Urothelium cell line (cell line): Measurements from ENCODE around the gene FAM180B.
A peak's percentile ranks its signal among the peaks of the same experiment; 100 is the strongest.

Experiments
- DNase-seq: peaks from one replicate; pipeline ENCODE4 v3.0.0; 2011; ENCODE audit warnings: low spot score, mixed read lengths
- FAIRE-seq: peaks from 2 replicates; lab custom pipeline; 2011; peaks lifted over from hg19 to GRCh38; lab: Jason Lieb, UNC

FAM180B gene

DNA sequence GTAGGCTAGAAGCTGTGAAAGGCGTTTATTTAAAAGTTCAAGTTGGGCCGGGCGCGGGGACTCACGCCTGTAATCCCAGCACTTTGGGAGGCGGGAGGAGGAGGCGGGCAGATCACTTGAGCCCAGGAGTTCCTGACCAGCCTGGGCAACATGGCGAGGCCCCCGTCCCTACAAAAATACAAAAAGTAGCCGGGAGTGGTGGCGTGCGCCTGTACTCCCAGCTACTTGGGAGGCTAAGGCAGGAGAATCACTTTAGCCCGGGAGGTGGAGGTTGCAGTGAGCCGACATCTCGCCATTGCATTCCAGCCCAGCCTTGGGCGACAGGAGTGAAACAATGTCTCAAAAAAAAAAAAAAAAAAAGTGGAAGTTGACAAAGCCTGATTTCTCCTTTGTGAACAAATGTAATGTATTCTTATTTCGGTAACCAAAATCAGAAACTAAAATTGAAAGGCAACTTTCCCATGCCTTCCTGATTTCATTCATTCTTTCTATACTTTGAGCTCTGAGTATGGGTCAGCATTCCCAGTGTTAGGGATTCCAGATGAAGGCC, 20.3 kb upstream of the FAM180B start:
- no peak for FAIRE-seq
- no peak for DNase-seq

DNA sequence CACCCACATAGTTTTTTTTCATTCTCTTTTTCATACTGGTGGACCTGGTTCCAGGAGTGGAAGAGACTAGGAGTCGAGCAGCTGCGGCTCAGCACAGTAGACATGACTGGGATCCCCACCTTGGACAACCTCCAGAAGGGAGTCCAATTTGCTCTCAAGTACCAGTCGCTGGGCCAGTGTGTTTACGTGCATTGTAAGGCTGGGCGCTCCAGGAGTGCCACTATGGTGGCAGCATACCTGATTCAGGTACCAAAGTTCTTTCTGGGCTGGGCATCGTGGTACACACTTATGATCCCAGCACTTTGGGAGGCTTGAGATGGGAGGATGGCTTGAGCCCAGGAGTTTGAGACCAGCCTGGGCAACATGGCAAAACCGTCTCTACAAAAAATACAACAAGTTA, 16.8 kb upstream of the FAM180B start:
- FAIRE-seq = no peak
- no peak for DNase-seq

DNA sequence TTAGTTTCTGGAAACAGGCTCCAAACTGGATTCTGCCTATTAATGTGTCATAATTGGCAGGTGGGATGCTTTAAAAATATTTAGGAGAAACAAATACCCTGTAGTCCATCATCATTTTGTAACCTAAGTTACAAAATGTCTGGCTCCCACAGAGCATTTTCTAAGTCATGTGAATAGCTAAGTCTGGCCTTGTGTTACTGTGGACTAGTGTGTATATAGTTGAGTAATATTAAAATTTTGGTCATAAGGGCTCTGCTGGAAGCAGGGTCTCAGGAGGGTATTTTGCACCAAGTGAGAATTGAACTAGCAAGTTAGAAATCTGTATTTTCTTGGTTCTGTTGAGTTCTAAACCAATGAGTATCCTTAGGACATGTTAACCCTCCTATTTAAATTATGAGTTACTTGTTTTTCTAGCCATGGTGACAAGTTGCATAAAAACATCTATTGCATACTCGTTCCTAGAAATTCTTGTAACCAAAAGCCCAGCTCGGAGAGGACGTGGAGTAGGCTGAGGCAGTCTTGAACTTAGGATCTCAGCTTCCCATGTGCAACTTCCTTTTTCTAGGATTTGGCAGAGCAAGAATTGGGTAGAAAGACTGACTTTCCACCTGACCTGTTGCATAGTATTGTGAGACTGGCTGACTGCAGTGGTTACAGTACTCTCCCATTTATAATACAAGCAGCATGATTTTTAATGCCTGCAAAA, 15.7 kb upstream of the FAM180B start:
- no peak for DNase-seq
- FAIRE-seq = no peak

DNA sequence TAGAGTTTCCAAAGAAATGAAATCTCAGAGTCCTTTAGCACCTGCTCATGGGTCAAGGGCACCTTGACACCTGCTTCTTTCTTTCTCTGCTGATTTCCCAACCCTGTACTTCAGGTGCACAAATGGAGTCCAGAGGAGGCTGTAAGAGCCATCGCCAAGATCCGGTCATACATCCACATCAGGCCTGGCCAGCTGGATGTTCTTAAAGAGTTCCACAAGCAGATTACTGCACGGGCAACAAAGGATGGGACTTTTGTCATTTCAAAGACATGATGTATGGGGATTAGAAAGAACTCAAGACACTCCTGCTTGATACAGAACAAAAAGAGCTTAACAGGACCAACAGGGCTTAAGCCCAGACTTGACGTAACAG, 15.1 kb upstream of the FAM180B start:
- FAIRE-seq (no peak), DNase-seq (no peak)

DNA sequence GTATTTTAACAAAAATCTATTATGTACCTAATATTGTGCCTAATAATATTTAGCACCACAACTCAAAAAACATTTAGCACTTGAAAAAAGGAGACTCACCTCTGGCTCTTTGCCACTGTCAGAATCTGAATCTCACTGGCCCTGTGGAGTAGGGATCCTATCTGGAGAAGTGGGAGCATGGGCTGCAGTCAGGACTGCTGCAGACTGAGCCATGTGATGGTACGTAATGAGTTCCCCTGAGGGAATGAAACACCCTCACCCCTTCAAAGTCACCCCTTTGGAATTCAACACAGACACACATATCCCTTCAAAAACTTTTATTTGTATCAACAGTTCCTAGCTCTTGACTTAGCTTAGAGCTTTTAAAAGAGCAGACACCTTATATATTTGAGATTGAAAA, 14.6 kb upstream of the FAM180B start:
- DNase-seq (no peak), FAIRE-seq (no peak)

DNA sequence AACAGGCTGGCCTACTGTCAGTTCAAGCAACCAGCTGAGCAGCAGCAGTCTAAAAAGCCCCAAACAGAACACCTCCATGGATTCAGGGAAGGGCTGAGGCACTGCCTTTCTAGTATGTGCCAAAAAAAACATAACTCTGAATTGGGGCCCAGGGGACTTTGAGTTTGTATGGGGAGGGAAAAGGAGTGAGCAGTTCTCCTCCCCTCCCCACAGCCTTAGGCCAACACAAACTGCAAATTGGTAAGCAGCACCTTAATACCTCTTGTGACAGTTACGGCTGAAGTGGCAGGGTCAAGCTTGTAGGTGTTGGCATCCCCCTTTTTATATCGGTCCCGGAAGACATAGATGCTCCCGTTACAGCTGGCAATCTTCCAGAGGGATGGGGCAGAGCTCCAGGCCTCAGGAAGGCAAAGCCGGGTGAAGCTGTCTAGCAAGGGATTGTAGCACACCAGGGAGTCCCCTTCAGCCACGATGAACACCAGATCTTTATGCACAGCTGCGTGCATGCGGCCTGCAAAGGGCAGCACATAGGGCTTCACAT, 13.7 kb upstream of the FAM180B start:
- DNase-seq (no peak), FAIRE-seq (no peak)

DNA sequence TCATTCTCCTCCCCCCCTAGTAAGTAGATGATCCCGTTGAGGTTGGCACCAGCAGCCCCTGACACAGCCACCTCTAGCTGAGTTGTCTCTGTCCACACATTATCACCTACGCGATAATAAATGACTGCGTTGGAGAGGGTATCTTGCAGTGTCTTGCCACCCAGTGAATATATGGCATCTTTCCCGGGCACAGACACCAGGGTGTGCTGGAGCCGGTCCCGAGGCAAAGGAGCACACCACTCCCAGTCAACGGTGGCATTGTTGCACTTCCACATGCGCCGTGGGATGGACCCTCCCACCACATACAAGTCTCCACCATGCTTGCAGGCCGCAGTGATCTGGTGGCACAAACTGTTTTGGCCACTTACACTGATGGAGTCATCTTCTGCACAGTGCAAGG, 13.2 kb upstream of the FAM180B start:
- FAIRE-seq (no peak), DNase-seq (no peak)

DNA sequence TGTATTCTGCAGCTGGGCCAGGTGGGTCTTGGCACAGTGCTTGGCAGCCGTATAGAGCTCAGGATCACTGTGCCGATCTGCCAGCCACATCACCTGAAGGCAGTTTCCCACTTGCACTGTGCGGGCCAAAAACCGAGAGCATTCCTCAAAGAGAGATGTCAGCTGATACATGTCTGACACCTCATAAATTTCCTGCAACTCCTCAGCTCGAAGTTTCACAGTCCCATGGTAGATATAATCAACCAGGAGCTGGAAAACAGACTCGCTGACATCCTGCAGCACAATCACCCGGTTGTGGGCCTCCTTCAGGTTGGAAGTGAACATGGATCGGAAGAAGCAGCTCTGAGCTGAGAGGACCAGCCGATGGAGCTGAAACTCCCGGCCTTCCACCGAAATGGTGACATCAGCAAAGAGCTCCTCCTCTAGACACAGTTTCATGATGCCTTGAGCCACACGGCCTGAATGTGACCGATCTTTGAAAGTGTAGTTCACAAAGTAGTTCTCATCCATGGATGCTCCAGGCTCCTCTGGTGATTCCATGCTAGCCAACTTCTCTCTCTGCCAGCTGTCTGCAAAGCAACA, 8.9 kb upstream of the FAM180B start:
- DNase-seq = no peak
- no peak for FAIRE-seq

DNA sequence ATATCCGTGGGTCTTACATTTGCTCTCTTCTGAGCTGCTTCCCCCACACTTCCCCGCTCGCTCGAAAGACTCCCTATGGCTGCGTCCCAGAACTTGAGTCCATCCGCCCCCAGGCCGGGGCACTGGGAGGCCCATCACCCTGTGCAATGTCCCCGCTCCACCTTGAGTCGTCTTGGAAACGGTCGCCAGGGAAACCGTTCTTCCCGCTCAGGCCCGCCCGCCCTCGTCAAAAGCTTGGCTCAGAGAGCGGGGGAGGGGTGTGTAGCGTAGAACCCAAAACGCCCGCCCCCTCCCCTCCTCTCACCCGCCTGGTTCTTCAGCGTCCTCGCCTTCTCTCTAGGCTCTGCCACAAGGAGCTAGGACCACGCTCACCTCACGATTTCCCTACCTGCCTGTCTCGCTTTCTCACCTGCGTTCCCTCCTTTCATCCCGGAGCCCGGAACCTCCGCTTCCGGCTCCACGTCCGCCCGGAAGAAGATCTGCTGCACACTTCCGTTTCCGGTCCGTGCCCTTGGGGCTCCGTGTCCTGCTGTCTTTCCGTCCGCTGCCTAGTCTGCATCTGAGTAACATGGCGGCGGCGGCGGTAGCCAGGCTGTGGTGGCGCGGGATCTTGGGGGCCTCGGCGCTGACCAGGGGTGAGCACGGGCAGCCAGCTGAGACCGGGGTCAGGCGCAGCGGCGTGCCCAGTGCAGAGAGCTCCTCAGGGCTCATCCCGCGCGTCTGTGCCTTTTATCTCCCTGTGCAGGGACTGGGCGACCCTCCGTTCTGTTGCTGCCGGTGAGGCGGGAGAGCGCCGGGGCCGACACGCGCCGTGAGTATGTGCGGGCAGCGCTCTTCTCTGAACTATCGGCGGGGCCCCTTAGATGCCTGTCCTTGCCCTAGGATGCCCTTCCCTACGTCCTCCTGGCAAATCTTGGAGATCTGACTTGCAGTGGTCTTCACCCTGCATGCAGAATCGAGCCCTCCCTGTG, 7.7 kb upstream of the FAM180B start, which contains the start of the genes KBTBD4 and NDUFS3:
KBTBD4 (minus strand) TSS at position 447 of the 971 bp plus-strand sequence; CDS start at position 428, 19 bp downstream.
NDUFS3 (plus strand) TSS at position 551 of the 971 bp plus-strand sequence; CDS start at position 569, 18 bp downstream.
- peak; percentile 55 for FAIRE-seq

DNA sequence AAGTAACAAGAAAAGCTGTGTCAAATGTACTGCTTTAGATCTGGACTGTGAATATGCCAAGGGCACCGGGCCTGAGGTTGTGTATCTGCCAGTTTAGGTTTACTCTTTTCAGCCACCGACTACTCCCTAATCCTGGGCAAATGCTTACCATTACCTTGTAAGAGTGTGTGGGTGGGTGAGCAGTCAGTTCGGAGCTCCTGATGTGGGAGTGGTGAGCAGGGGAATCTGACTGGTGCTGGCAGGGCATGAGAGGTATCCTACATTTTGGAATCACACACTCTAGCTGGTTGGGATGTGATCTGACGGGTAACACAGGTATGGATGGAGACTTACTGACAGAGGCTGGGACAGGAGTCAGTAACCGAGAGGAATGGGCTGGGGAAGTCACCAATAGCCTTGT, 2.6 kb upstream of the FAM180B start:
- DNase-seq (no peak), FAIRE-seq (no peak)

More for the DNA sequence above, 7.7 kb upstream of the FAM180B start, which contains the start of the genes KBTBD4 and NDUFS3:
- DNase-seq = peak; percentile 92

DNA sequence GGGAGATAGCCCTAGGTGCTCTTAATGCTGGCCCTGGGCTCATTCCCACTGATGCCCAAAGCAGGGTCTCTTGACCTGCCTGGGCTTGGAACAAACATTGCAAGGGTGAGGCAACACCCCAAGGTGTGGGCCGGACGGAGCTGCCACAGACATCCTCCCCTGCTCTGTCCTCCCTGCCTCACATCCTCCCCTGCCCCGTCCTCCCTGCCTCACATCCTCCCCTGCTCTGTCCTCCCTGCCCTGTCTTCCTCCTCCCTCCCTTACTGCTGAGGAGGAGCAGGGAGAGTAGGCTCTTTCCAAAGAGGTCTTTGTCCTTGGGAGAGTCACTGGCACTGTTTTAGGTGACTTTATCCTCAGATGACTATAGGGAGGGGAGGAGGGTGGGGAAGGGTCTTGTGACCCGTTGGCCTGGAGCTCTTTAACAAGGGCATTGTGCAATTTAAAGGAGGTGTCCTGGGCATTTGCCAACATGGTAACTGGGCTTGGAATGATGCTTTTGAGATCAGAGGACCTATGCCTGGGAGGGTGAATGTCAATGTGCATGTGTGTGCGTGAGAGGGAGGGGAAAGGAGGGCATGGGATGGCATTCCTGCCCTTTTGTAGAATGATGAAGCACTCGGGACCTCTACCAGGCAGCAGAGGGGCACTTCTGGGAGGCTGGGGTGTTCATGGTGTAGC, 700 bp downstream of the FAM180B start:
- DNase-seq = no peak
- peak; percentile 73 for FAIRE-seq

DNA sequence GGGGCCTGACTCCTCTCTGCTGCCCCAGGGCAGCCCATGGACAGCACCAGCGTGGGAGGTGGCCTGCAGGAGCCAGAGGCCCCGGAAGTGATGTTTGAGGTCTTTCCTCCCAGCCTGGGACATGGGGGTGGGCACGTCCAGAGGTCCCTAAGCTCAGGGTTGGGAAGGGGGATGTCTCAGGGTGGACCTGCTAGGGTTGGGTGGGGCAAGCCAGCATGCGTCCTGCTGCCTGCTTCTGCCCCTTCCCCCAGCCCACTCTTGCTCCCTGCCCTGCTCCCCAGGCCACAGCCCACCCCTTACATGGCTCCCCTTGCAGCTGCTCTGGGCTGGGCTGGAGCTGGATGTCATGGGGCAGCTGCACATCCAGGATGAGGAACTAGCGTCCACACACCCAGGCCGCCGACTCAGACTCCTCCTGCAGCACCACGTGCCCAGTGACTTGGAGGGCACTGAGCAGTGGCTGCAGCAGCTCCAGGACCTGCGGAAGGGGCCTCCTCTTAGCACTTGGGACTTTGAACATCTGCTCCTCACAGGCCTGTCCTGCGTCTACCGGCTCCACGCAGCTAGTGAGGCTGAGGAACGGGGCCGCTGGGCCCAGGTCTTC, 1.3 kb downstream of the FAM180B start:
- DNase-seq (no peak), FAIRE-seq (peak; percentile 9)

DNA sequence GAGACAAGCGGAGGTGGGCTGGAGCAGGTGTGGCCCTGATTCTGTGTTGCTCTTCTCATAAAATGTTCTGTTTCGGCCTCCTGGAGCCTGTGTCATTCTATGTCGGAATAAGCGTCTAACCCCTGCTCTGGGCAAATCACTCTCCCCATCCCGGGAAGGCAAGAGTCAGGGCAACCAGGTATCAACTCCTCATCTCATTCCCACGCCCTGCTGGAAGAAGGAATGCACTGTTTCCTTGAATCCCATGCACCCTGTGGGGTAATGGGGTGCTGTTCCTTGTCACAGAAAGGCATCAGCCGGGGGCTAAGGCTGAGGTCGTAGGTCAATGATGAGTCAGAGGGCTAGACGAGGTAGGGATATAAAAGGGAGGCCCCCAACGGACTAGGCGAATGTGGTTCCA, 2.6 kb downstream of the FAM180B start:
- FAIRE-seq (no peak), DNase-seq (no peak)

DNA sequence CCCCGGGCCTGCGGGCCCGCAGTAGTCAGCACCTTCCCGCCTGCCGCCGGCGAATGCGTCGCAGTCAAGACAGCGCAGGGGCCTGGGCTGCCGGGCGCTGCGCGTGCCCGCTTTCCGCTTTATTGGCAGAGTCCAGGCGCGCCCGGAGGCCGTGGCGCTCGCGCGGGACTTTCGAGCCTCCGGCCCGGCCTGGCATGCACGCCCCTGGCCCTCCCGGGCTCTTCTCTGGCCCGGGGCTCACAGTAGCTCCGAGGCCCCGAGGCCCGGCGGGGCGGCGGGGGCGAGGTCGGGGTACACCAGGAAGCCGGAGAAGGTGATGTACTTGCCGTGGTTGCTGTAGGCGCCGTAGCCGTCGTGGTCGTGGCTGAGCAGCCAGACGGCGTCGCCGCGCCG, 3.1 kb downstream of the FAM180B start:
- FAIRE-seq (no peak), DNase-seq (no peak)

DNA sequence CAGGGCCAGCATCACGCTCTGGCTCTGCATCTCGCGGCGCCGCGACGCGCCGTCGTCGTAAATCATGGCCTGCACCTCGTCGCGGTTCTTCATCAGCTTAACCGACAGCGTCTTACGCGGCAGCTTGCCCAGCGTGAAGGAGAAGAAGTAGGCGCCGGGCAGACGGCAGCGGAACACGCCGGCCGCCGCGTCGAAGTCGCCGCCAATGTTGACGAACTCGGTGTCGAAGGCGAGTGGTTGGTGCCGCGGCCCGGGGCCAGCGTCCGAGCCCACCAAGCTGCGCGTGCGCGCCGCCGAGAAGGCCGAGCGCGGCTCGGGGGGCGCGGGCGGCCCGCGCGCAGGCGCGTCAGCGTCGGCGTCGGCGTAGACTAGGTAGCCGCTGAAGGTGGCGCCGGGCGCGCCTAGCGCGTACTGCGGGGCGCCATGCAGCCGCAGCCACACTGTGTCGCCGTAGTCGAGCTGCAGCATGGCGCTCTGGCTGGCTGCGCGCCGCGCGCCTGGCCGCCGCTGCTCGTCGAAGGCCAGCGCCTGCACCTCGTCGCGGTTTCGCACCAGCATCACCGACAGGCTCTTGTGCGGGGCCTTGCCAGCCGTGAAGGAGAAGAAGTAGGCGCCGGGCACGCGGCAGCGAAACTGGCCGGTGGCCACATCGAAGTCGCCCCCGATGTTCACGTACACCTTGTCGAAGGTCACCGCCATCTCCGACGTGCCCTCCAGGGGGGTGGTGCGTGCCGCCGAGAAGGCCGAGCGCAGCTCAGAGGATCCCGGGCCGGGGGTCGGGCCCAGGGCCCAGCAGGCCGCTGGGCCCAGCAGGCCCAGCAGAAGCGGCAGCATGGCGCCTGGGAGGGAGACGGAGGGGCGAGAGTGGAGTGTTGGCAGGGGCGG, 3.7 kb downstream of the FAM180B start:
- DNase-seq (no peak), FAIRE-seq (peak; percentile 42)

DNA sequence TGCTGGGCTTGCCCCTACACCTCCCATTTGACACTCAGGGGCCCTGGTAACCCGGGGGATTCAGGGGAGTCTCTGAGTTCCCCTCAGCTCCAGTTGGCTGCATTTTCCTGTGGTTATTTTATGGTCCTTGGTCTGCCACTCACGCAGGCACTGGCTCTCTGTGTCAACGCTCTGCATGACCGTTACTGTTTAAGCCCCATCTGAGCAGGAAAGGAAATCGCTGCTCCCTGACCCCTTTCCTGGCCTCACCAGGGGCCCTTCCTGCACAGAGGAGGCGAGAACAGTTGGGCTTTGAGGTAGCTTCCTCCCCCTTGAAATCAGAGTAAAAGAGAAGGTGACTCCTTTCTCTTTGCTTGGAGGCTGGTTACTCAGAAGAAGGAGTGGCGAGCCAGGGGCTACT, 5.3 kb downstream of the FAM180B start:
- DNase-seq (no peak), FAIRE-seq (no peak)

DNA sequence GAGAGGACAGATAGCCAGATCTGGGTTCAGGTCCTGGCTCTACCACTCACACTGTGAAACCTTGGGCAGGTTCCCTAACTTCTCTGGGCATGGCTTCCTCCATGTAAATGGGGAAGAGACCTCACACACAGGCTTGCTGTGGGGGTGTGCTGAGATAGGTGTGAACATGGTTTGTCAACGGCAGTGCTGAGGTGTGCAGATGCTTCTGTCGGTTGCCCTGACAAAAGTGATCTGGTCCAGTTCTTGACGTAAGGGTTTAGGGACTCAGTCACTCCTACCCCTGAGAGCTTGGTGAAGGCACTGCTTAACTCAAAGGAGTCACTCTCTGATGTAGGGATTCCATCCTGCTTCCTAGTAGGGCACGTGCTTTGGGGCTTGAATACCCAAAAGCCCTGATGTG, 5.8 kb downstream of the FAM180B start:
- FAIRE-seq = no peak
- DNase-seq = no peak

DNA sequence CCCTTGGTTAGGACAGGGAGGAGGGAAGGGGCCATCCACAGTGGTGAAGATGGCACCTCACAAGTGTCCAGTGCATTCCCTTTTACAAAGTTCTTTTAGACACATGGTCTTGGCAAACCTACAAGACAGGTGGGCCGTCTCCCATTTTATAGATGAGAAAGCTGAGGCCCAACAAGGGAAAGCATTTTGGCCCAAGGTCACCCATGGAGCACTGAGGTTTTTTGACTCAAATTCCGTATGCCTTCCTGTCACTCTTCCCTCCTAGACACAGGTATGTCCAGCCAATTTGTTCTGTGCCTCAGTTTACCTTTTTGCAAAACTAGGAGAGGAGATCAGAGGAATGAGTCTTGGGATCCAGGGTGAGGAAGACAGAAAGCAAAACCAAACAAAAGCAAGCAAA, 6.5 kb downstream of the FAM180B start:
- FAIRE-seq = no peak
- DNase-seq = no peak

DNA sequence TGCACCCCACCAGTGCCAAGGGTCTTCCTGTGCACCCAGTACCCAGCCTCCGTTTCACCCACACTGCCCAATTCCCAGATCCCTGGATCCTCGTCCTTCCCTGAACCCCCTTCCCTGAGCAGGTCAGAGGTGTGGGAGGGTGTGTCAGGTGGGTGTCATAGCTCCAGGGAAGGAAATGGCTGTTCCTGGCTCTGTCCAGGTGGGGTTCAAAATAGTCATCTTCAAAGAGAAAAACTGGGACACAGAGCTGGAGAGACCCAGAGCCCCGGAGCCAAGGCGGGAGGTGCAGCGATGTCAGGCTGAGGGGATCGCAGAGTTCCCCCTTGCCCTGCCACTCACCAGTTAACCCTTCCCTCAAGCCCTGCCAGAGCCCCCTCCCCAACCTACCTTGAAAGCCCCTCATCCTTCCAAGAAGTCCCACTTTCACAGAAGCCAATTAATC, 7.0 kb downstream of the FAM180B start:
- FAIRE-seq = no peak
- no peak for DNase-seq
